ENCODE data around the gene APOL1.
A peak's percentile ranks its signal among the peaks of the same experiment; 100 is the strongest.
"Not testable (repeated sequence)": the region's sequence is repeated elsewhere in the genome, so short reads cannot be mapped to it uniquely, and the experiment has no call there.

The APOL1 gene

GRCh38 chr22:36225333-36225922 lies 27.5 kb upstream of the APOL1 start:
- DNase-seq = no peak

DNA sequence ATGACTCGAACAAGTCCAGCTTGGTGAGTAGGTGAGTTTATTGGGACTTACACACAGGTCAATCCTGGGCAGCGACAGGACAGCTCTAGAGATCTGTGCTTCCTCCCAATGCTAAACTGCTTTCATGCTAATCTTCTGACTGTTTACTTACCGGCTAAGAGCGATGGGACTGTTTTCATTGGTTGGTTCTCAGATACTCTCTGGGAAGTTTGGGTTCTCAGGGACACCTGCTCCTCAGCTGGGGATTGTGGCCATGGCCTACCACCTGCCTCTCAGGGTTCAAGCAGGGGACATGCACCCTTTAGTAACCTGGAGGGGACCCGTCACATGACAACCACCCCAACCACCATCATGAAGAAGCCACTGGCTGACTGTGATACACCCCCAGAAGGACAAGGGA lies 26.7 kb upstream of the APOL1 start:
- DNase-seq = no peak

DNA sequence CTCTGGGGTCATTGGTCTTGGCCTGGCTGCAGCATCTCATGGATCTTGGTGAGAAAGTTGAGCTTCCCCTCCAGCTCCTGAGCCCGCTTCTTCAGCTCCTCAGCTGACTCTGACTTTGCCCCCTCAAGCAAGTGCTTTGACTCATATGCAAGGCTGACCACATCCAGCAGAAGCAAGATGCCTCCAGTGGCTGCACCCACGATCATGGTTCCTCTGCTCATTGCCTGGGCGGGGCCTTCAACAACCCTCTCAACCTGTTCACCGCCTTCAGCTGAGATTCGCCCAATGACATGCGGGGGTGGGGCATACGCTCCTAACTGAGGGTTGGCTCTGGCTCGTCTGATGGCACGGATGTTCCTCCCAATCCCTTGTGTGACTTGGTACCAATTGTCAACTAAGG lies 25.5 kb upstream of the APOL1 start:
- no peak for DNase-seq

GRCh38 chr22:36227806-36228205 lies 25.1 kb upstream of the APOL1 start:
- DNase-seq = no peak

DNA sequence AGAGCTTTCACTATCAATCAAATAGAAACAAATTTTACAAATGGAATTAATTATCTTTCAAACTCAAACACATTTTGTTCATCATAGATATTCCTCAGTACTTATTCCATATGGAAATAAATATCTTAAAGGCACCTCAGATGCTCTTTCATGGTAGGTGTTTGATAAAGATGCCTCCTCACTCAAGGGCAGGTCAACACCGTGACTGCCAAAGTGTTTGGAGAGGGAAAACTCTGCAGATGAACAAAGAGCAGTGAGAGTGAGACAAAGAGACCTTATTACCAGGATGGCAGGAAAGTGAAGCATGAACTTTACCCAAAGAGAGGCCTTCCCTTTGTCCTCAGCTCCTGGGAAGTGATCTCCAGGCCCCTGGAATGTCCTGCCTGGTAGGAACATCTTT lies 24.6 kb upstream of the APOL1 start:
- DNase-seq = not testable (repeated sequence)

DNA sequence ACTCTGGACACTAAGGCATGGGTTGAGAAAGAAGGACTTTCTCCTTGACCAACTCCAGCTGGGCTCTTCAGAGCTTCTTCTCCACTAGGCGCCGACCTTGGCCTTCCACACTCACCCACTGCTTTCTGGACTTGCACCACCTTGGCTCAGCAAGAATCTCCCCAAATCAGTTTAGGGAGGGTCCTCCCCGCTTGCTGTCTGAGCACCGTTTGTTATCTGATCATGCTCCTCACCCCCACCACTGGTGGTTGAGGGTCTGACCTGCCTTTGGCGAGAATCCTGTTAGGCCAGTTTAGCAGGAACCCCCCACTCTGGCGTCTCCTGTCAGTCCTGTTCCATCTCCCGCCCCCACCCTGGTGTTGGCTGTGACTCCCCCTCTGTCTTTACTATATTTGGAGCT lies 24.0 kb upstream of the APOL1 start:
- no peak for DNase-seq

DNA sequence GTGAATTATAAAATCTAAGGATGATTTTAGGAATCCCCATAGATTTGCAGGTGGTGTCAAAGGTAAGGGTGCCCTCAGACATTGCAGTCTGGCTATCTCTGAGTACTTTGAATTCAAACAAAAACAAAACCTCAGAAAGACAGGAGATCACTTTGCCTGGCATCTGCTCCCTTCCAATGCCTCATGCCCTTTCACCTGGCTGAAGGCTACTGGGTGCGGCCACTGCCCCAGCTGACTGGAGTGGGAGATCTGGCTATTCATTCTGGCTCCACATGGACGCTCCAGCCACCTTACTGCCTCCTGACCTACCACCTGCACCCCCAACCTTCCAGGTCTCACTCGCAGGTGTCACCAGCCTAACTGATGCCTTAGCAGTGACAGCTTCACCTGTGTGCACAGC lies 23.3 kb upstream of the APOL1 start:
- not testable (repeated sequence) for DNase-seq

DNA sequence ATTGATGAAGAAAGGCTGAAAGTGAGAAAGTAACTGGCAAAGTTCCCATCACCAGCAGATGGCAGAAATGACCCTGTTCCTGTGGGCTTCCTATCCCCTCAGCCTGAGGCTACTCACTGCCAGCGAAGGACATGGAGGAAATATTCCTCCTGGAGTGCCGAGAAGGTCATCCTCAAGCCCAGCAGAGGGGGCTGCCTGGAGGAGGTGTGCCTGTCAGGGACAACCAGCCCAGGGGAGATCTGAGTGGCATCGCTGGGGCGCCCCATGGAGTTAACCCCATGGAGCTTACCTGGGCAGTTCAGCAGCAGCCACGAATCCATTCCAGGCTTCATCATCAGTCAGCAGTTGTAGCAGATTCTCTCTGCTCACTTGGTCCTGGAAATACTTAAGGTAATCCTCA lies 21.9 kb upstream of the APOL1 start:
- DNase-seq = not testable (repeated sequence)

GRCh38 chr22:36232715-36233401 lies 20.1 kb upstream of the APOL1 start:
- no peak for DNase-seq

GRCh38 chr22:36233796-36234195 lies 19.1 kb upstream of the APOL1 start:
- DNase-seq = no peak

- no peak for DNase-seq
These were observed 18.7 kb upstream of the APOL1 start for GRCh38 chr22:36234213-36234612.

GRCh38 chr22:36234919-36235318 lies 18.0 kb upstream of the APOL1 start:
- DNase-seq = no peak

DNA sequence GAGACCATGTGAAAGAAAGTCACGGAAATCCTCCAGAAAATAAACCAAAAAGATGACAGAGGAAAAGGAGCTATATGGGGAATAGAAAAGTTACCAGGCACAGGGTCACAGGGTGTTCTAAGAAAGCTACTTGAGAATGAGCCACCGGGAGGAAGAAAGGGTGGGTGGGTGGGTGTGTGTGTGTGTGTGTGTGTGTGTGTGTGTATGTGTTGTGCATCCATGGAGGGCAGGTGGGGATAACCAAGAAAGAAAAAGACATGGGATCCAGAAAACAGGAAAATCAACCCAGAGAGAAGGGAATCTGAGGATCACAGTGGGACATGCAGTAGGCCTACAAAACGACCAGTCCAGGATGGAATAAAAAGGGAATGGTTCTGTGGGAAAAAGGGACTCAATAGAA lies 17.3 kb upstream of the APOL1 start:
- no peak for DNase-seq

- no peak for DNase-seq
These were observed 16.3 kb upstream of the APOL1 start for GRCh38 chr22:36236388-36237319.

DNA sequence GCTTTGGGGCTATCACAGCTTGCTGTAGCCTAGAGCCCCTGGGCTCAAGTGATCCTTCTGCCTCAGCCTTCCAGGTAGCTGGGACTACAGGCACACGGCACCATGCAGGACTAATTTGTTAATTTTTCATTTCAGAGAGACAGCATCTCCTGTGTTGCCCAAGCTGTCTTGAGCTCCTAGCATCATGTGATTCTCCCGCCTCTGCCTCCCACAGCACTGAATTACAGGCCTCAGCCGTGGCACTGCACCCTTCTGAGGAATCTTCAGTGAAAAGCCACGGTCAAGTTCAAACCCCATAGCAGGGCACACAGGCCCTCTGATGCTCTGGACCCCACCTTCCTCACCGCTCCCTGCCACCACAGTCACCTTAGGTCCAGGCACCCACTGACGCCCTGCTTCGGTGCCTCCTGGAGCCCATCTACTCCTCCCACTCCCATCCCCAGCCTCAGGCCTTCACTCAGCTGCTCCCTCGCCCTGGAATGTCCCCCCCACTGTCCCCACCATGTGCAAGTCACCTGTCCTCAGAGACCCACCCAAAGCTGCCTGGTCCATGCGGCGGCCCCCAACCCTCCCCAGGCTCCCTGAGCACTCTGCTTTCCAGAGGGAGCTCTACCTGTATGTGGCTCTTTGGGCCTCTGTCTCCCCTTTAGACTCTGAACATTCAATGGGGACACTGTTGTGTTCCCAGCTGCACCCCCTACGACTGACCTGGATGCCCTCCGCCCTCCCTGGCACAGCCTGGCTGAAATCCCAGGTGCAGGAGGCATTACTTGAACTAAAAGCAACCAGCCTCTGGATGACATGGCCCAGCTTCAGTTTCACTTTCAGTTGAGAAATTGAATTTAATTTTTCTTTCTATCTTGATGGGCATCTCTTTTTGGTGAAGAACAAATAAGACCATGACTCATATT lies 15.2 kb upstream of the APOL1 start:
- no peak for DNase-seq

GRCh38 chr22:36238373-36239149 lies 14.4 kb upstream of the APOL1 start:
- no peak for DNase-seq

GRCh38 chr22:36239150-36239400 lies 13.9 kb upstream of the APOL1 start:
- peak in 1 of 6 experiments; percentile 23 for DNase-seq

DNA sequence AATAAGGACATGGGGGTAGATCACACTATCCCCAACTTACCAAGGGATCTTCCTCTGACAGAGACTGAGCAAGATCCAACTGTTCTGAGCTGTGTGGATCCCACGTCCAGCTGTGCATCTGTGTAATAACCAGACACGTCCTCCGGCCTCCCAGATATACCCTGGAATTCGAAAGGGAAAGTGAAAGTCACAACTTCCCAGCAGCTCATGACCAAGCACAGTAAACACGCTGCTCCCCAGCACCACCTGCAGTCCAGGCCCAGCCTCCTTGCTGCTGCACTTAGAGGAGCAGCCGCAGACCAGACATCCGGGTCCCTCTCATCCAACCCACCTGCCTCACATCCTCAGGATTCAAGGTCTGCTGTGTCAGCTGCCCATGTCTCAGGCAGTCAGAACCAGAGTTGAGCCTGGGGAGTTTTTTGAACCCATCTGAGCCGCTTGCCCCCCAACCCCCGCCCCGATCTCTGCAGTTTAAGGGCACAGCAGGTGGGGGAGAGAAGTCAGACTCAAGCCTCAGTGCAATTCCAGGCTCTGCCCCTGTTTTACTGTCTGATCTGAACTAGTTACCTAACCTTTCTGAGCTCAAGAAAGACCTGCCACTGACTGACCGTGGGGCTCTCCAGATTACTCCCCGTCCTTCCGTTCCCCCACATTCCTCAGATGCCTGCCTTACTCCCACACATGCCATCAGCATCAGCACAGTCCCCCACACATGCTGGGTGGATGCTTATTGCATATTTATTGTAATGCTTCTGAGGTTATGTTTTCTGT lies 13.3 kb upstream of the APOL1 start, which contains the start of gene APOL2:
Gene APOL2 (minus strand): TSS at position 127 of the 771 bp plus-strand sequence. CDS start 6,365 bp downstream, outside the sequence.
- DNase-seq = peak; percentile 69 to 85 (median 76)

- DNase-seq = no peak
These were observed 8.9 kb upstream of the APOL1 start for GRCh38 chr22:36243986-36244385.

DNA sequence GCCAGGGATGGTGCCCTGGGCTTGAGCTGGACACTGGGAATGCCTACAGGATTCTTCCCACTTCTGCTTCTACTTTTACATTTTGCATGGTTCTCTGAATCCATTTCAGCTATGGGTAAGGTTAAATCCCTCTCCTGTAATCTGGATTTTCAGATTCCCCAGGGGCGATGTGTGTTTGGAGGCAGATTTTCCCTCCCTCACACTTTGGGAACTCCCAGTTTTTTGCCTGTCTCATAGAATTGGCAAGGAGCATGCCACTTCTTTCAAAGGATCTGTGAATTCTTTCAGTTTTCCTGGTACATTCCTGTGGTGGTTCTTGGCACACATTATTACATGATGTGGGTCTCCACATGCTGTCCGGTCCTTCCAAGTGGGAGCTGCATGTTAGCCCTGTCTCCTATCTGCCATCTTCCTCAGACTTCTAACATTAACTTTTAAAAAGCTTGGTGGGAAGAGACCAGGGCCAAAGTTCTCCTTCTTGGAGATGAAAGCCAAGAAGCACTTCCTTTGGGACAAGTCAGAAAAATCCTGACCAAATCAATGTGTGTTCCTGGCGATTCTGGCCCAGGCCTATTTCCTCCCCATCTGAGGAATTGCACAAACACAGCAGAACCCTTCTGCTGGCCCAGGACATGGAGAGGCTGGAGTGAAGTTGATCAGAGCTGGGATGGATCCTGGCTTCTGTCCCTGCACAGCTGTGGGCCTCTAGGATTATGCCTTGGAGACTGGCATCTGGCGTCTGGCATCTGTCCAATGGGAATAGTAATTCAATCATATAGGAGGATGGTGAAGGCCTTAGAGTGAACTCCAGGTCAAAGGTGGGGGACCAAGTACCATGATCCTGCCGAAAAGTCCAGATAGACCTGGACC lies 8.2 kb upstream of the APOL1 start:
- DNase-seq = no peak

Data from stimulated activated naive CD4-positive, alpha-beta T cell (primary cell).